GM04504 (cell line): Measurements from ENCODE around the gene SIT1.

Experiments
- DNase-seq: peaks from one replicate; pipeline ENCODE4 v3.0.0-alpha.2; 2012; ENCODE audit warnings: low read depth

Gene SIT1

GRCh38 chr9:35606138-35606504 lies 44.6 kb downstream of the SIT1 start:
- DNase-seq, result no peak

GRCh38 chr9:35605351-35606137 lies 45.2 kb downstream of the SIT1 start:
- DNase-seq, result no peak

GRCh38 chr9:35604578-35605350 lies 46.0 kb downstream of the SIT1 start, which contains the start of gene TESK1:
TSS of gene TESK1 (plus strand) at chr9:35605262. CDS start at chr9:35605620, 358 bp downstream.
- no peak for DNase-seq

GRCh38 chr9:35603986-35604577 lies 46.6 kb downstream of the SIT1 start:
- peak; percentile 99 for DNase-seq

GRCh38 chr9:35603506-35603985 lies 47.2 kb downstream of the SIT1 start:
- DNase-seq, result peak; percentile 86

- DNase-seq, result no peak
These were observed 50.7 kb downstream of the SIT1 start for GRCh38 chr9:35599763-35600604.
